ENCODE measurements around the gene SPATA24.
A peak's percentile ranks its signal among the peaks of the same experiment; 100 is the strongest.
"Not testable (repeated sequence)": the region's sequence is repeated elsewhere in the genome, so short reads cannot be mapped to it uniquely, and the experiment has no call there.

The SPATA24 gene, protein sequence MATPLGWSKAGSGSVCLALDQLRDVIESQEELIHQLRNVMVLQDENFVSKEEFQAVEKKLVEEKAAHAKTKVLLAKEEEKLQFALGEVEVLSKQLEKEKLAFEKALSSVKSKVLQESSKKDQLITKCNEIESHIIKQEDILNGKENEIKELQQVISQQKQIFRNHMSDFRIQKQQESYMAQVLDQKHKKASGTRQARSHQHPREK

DNA sequence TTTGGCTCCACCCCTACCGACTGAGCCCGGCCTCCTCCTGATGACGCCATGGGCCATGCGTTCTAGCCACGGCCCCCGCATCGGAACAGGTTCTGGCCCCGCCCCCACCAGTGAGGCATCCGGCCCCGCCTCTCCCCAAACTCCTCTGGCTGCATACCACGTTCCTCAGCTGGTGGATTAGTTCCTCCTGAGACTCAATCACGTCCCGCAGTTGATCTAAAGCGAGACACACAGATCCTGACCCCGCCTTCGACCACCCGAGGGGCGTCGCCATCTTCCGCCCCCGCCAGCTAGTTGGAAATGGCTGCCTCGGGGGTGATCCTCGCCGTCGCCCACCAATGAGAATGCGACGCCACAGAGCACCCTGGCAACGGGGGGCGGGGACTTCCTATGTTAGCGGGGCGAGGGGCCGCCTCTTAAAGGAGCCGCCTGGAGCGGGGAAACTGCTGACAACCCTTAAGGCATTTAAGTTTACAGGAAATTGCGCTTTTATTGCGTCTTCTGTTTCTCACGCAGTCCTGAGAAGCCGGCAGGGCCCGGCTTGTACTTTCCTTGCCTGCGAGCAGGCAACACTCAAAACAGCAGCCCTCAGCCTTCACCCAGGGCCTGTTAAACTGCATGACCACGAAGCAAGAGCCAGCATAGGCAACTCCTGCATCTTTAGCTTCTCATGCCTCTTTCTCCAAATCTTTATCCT lies at the start of gene SPATA24:
TSS of gene SPATA24 (minus strand) at position 303 of the 697 bp plus-strand sequence. CDS start at position 274, 29 bp downstream.
- Mint-ChIP-seq H3K9me3 (no peaks in the 10 kb centered on the region), H3K27ac (peak within 1 kb of the TSS; percentile 99), H3K27me3 (no peaks in the 10 kb centered on the region), H3K4me1 (ENCODE audit: low read depth) (peaks cover 40% of the 10 kb centered on the region), H3K4me3 (peak within 1 kb of the TSS; percentile 85), H3K36me3 (ENCODE audit: low read depth) (peaks cover 14% of the 10 kb centered on the region)
- peak; percentile 98 for DNase-seq

DNA sequence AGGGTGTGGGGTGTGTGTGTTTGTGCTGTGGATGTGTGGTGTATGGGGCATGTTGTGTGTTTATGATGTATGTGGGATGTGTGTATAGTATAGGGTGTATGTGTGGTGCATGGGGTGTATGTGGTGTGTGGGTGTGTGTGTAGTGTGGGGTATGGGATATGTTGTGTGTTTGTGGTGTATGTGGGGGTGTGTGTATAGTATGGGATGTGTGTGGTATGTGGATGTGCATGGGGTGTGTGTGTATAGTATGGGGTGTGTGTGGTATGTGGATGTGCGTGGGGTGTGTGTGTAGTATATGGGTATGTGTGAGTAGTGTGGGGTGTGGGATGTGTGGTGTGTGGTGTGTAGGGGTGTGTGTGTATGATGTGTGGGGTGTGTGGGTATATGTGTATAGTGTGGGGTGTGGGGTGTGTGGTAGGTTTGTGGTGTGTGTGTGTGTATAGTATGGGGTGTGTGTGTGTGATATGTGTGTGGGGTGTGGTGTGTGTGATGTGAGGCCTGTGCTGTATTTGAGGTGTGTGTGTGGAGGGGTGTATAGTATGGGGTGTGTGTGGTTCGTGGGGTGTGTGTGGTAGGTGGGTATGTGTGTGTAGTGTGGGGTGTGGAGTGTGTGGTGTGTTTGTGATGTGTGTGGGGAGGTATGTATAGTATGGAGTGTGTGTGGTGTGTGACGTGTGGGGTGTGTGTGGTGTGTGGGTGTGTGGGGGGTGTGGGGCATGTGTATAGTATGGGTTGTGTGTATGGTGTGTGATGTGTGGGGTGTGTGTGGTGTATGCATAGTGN lies 48.2 kb upstream of the SPATA24 start:
- H3K9me3 Mint-ChIP-seq: peaks cover 5% of the 10 kb centered on the region
- H3K27ac Mint-ChIP-seq: no peak overlapping the region
- no peaks in the 10 kb centered on the region for H3K27me3 Mint-ChIP-seq
- no peak overlapping the region for H3K4me3 Mint-ChIP-seq
- peaks cover 7% of the 10 kb centered on the region for H3K36me3 Mint-ChIP-seq (ENCODE audit: low read depth)
- H3K4me1 Mint-ChIP-seq (ENCODE audit: low read depth): peaks cover 54% of the 10 kb centered on the region
- peak; percentile 32 for DNase-seq

DNA sequence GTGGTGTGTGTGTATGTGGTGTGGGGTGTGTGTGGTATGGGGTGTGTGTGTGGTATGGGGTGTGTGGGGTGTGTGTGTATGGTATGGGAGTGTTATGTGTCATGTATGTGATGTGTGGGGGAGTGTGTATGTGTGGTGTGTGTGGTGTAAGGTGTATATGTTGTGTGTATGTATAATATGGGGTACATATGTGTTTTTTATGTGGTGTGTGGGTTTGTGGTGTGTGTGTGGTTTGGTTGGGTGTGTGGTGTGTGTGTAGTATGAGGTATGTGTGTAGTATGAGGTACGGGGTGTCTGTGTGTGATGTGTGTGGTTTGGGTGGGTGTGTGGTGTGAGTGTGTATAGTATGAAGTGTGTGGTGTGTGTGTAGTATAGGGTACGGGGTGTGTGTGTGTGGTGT lies 47.3 kb upstream of the SPATA24 start:
- H3K4me1 Mint-ChIP-seq (ENCODE audit: low read depth): peaks cover 54% of the 10 kb centered on the region
- peaks cover 7% of the 10 kb centered on the region for H3K36me3 Mint-ChIP-seq (ENCODE audit: low read depth)
- H3K27me3 Mint-ChIP-seq: no peaks in the 10 kb centered on the region
- no peak overlapping the region for H3K4me3 Mint-ChIP-seq
- peaks cover 8% of the 10 kb centered on the region for H3K9me3 Mint-ChIP-seq
- H3K27ac Mint-ChIP-seq: no peak overlapping the region
- DNase-seq: peak; percentile 30

- peaks cover 7% of the 10 kb centered on the region for H3K36me3 Mint-ChIP-seq (ENCODE audit: low read depth)
- peak; percentile 60 for DNase-seq
- peak overlapping the region; percentile 49 for H3K4me3 Mint-ChIP-seq
- H3K27ac Mint-ChIP-seq: peak overlapping the region; percentile 97
- peaks cover 70% of the 10 kb centered on the region for H3K4me1 Mint-ChIP-seq (ENCODE audit: low read depth)
- H3K9me3 Mint-ChIP-seq: peaks cover 8% of the 10 kb centered on the region
- H3K27me3 Mint-ChIP-seq: no peaks in the 10 kb centered on the region
Measured at GRCh38 chr5:139446956-139447779, 43.3 kb upstream of the SPATA24 start.

DNA sequence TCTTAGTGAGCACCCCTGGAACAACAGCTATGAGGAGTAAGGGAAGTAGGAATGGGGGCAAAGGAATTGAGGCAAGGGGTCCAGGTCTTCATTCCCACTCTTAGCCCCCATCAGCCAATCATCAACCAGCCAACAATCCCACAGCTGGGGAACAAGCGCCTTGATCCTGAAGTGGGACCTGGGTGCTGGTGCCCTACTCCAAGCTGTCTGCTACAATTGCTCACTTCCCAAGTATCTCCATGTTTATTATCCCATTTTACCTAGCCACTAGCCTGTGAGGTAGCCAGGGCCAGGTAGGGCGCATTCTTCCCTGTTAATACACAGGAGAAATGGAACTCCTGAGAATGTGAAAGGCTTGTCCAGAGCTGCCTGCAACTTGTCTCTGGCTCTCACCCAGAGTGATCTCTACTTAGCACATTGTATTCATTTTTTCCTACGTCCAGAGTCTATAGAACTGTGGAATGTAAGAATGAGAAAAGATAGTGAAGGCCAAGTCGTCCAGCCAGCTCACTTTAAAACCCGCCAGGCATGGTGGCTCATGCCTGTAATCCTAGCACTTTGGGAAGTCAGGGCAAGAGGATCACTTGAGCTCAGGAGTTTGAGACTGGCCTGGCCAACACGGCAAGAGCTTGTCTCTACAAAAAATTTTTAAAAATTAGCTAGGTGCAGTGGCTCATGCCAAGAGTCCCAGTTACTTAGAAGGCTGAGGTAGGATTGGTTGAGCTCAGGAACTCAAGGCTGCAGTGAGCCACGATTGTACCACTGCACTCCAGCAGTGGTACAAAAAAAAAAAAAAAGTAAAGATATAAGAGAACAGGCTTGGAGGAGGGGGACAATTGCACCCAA lies 41.7 kb upstream of the SPATA24 start:
- Mint-ChIP-seq H3K4me3 (no peak overlapping the region), H3K27me3 (no peaks in the 10 kb centered on the region), H3K27ac (peak overlapping the region; percentile 97), H3K9me3 (peaks cover 8% of the 10 kb centered on the region), H3K36me3 (ENCODE audit: low read depth) (peaks cover 7% of the 10 kb centered on the region), H3K4me1 (ENCODE audit: low read depth) (peaks cover 81% of the 10 kb centered on the region)
- peak; percentile 26 for DNase-seq

DNA sequence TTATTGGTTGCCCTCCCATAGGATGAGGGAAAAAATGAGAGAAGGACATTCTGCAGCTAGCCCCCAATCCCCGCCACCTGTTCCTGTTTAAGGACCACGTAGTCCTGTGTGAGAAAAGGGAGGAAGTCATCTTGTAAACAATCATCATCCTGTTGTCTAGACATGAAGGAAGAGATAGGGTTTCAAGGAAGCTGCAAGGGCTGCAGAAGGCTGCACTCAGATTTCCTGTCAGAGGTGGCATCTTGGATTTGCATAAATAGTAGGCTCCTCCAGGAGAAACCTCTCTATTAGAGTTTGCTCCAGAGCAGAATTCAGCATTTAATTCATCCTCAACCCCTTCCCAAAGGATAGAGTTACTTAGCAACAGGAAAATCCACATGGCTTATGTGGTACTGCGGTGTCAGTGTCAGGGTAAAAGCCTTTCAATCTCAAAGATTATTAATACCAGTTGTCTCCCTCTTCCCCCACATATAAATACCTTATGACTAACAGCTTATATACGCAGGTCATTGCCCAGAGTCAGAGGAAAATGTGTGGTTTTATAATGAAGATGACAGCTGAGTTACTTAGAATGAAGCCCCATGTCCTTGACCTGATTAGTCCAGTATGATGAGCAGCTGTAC lies 40.1 kb upstream of the SPATA24 start:
- H3K27me3 Mint-ChIP-seq: no peaks in the 10 kb centered on the region
- H3K4me1 Mint-ChIP-seq (ENCODE audit: low read depth): peaks cover 89% of the 10 kb centered on the region
- peak; percentile 37 for DNase-seq
- peak overlapping the region; percentile 87 for H3K27ac Mint-ChIP-seq
- peaks cover 8% of the 10 kb centered on the region for H3K9me3 Mint-ChIP-seq
- peaks cover 9% of the 10 kb centered on the region for H3K36me3 Mint-ChIP-seq (ENCODE audit: low read depth)
- H3K4me3 Mint-ChIP-seq: no peak overlapping the region

DNA sequence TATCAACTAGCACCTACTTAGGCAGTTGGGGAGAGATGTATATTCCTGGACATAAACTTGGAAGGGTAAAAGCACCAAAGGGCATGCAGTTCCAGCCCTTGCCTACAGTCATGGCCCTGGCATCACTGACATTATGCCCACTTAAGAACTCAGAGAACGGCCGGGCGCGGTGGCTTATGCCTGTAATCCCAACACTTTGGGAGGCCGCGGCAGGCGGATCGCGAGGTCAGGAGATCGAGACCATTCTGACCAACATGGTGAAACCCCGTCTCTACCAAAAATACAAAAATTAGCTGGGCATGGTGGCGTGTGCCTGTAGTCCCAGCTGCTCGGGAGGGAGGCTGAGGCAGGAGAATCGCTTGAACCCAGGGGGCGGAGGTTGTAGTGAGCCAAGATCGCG lies 36.5 kb upstream of the SPATA24 start:
- peaks cover 29% of the 10 kb centered on the region for H3K36me3 Mint-ChIP-seq (ENCODE audit: low read depth)
- H3K9me3 Mint-ChIP-seq, H3K27me3 Mint-ChIP-seq, H3K4me3 Mint-ChIP-seq, DNase-seq: not testable (repeated sequence)
- peak overlapping the region; percentile 99 for H3K27ac Mint-ChIP-seq
- H3K4me1 Mint-ChIP-seq (ENCODE audit: low read depth): peaks cover 73% of the 10 kb centered on the region

- Mint-ChIP-seq H3K27me3 (no peaks in the 10 kb centered on the region), H3K4me1 (ENCODE audit: low read depth) (peaks cover 63% of the 10 kb centered on the region), H3K27ac (peak within 1 kb of the TSS; percentile 99), H3K9me3 (no peaks in the 10 kb centered on the region), H3K4me3 (peak within 1 kb of the TSS; percentile 94), H3K36me3 (ENCODE audit: low read depth) (peaks cover 37% of the 10 kb centered on the region)
- DNase-seq: peak; percentile 94
Measured at GRCh38 chr5:139439013-139439903, 35.4 kb upstream of the SPATA24 start, which contains the start of gene DNAJC18. Gene DNAJC18, minus strand, starts transcription at chr5:139439525. Its CDS starts 80 bp downstream, at chr5:139439445.

GRCh38 chr5:139438707-139439012 lies 34.8 kb upstream of the SPATA24 start:
- DNase-seq: no peak
- H3K27ac Mint-ChIP-seq: peak overlapping the region; percentile 99
- H3K4me1 Mint-ChIP-seq (ENCODE audit: low read depth): peaks cover 57% of the 10 kb centered on the region
- no peaks in the 10 kb centered on the region for H3K9me3 Mint-ChIP-seq
- H3K4me3 Mint-ChIP-seq: peak overlapping the region; percentile 94
- H3K27me3 Mint-ChIP-seq: no peaks in the 10 kb centered on the region
- peaks cover 37% of the 10 kb centered on the region for H3K36me3 Mint-ChIP-seq (ENCODE audit: low read depth)

- Mint-ChIP-seq H3K27me3 (no peaks in the 10 kb centered on the region), H3K36me3 (ENCODE audit: low read depth) (peaks cover 44% of the 10 kb centered on the region), H3K9me3 (no peaks in the 10 kb centered on the region), H3K27ac (no peak overlapping the region), H3K4me3 (no peak overlapping the region), H3K4me1 (ENCODE audit: low read depth) (peaks cover 39% of the 10 kb centered on the region)
- DNase-seq: peak; percentile 12
Measured at GRCh38 chr5:139435676-139436075, 31.8 kb upstream of the SPATA24 start.

- Mint-ChIP-seq H3K27me3 (no peaks in the 10 kb centered on the region), H3K4me1 (ENCODE audit: low read depth) (peaks cover 16% of the 10 kb centered on the region), H3K9me3 (no peaks in the 10 kb centered on the region), H3K36me3 (ENCODE audit: low read depth) (peaks cover 54% of the 10 kb centered on the region), H3K4me3 (no peak overlapping the region), H3K27ac (no peak overlapping the region)
- DNase-seq: no peak
Measured at GRCh38 chr5:139431706-139432105, 27.8 kb upstream of the SPATA24 start.

GRCh38 chr5:139430015-139430414 lies 26.1 kb upstream of the SPATA24 start:
- H3K4me1 Mint-ChIP-seq (ENCODE audit: low read depth): peaks cover 16% of the 10 kb centered on the region
- no peaks in the 10 kb centered on the region for H3K9me3 Mint-ChIP-seq
- no peak overlapping the region for H3K4me3 Mint-ChIP-seq
- H3K27me3 Mint-ChIP-seq: no peaks in the 10 kb centered on the region
- H3K27ac Mint-ChIP-seq: peak overlapping the region; percentile 57
- DNase-seq: no peak
- H3K36me3 Mint-ChIP-seq (ENCODE audit: low read depth): peaks cover 56% of the 10 kb centered on the region
